ENCODE data around the gene NUP205.

- TF ChIP-seq POLR2A (IDR thresholded peaks at IDR 0.05): no peak
- TF ChIP-seq CTCF (IDR thresholded peaks at IDR 0.05): no peak
Observed at GRCh38 chr7:135666846-135667245, 109.1 kb downstream of the NUP205 start.

Data from adrenal gland (tissue), 5 donors.